HG03175 (cell line): ENCODE data around the gene PMEPA1.

ENCODE experiments used
- ATAC-seq: cut with Tn5 transposase; IDR thresholded peaks from one replicate; pipeline ENCODE4 v1.9.1; 2021; ENCODE audit warnings: mild to moderate bottlenecking, moderate library complexity; ENCODE audit not compliant: unreplicated experiment

PMEPA1 gene

DNA sequence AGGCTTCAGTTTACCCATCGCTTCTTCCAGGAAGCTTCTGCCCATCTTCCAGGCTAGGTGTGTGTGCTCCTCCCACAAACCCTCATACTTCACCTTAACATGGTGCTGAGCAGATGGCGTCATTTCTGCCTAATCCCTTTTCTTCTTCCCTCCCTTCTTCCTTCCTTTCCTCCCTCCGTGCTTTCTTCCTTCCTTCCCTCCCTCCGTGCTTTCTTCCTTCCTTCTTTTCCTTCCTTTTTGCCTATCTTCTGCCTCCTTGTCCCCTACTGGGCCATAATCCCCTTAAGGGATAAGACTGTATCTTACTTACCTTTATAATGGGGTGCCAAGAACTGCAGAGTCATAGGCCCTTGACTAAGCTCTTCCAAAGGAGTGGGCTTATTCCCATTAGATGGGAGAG is 27.5 kb upstream of the PMEPA1 start:
- ATAC-seq, result no peak

DNA sequence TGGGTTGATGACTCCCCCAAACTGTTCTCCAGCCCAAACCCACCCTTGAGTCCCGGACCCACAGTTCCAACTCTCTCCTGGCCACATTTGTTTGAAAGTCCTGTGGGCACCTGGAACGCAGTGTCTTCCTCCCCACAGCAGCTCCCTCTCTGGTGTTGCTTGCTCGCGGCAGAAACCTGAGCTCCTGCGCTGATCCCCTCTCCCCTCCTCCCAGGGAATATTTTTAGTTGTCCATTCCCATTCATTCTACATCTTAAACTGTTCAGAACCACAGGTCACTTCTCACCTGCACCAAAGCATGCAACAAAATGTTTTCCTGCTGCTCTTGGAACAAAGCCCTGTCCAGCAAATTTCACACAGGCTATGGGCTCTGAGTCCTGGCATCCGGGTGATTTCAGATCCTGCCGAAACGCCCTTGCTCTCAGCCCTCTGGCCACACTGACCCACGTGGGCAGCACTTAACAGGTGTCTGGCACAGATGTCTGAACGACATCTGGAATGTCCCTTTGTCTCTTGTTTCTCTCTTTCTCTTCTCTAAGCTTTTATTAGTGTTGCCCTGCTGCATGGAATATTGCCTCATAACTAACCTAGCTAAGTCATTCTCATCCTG is 27.0 kb upstream of the PMEPA1 start:
- no peak for ATAC-seq

GRCh38 chr20:57735831-57736737 is 26.3 kb upstream of the PMEPA1 start:
- no peak for ATAC-seq

- ATAC-seq, result no peak
These were observed 24.9 kb upstream of the PMEPA1 start for GRCh38 chr20:57734754-57735153.

DNA sequence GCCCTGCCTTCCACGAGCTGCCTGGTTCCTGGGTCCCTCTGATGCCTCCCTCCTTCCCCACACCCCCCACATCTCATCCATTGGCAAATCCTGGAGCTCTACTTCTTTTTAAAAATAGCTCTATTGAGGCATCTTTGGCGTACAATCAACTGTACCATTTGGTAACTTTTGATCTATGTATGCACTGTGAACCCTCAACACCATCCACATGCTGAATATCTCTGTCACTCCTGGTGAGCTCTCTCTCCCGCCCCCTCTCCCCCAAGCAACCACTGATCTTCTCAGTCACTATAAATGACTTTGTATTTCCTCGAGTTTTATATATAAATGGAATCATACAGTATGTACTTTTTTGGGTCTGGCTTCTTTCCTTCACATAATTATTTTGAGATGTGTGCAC is 22.4 kb upstream of the PMEPA1 start:
- ATAC-seq, result no peak

GRCh38 chr20:57728762-57729161 is 18.9 kb upstream of the PMEPA1 start:
- ATAC-seq, result no peak

GRCh38 chr20:57727863-57728262 is 18.0 kb upstream of the PMEPA1 start:
- no peak for ATAC-seq

- no peak for ATAC-seq
These were observed 15.8 kb upstream of the PMEPA1 start for GRCh38 chr20:57725636-57726035.

DNA sequence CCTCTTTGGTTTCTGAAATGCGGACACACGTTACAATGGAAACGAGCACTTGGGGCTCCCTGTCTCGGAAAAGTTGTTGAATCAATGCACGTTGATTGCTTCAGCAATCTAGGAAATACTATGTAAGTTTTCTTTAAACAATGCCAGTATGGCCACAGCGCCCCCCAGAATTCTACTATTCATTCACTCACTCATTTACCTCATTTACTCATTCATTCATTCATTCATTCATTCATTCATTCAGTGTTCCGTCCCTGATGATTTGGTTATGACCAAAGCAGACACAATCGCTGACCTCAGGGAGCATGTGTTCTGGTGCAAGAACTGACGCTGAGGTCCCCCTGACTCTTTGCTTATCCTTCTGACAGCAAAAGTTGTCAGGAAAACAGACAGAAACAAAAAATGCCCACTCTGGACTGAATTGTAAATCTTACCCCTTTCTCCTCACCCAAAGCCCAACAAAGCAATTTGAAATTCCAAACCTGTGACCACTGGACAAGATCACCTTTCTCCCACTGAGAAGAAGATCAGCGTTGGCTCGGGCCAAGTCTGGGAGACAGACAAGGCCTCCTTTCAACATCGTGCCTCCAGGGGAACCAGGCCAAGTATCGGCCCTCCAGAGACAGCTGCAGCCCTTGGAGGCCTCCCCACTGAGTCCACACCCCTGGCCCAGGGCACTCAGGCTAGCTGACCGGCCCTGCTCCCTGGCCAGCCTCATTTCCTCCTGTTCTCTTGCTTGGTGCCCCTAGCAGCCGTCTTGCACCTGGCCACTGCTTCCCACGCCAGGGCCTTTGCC is 15.0 kb upstream of the PMEPA1 start:
- ATAC-seq, result no peak

GRCh38 chr20:57723816-57724215 is 14.0 kb upstream of the PMEPA1 start:
- ATAC-seq, result no peak

DNA sequence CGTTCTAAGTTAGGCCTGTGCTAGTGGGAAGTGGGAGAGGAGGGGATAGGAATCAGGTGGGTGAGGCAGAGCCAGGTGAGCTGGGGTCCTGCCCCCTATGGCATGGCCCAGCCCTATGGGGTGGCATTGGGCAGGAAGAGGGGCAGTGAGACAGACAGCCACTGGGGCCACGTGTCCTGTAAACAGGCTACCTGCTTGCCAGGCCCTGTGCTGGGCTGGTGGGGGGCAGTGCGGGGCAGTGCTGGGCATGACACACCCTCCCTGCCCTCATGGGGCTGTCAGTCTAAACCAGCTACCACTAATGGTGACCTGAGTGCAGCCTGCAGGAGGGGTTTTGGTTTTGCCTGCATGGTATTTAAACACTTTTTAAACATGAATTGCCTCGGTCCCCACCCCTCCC is 10.1 kb upstream of the PMEPA1 start:
- no peak for ATAC-seq

DNA sequence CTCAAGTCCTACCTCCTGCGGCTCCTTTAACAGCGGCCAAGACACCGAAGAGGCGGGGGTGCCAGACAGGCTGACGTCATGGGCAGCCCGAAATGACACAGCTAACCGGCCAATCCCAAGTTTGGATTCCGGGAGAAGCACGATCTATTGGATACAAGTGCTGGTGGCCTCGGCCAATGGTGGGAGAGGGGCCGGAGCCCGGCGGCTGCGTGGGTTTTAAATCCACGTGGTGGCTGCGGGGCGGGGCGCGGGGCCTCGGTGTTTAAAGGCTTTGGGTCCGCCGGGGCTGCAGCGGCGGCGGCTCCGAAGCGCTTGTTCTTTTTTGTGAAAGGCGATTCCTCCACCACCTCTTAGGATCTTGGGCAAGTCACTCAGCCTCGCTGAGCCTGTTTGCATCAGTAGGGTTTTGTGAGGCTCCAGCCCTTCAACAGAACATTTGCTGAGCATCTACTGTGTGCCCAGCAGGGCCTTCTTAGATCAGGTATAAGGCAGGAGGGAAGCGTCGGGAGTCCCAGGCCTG is 8.7 kb upstream of the PMEPA1 start:
- ATAC-seq, result peak; percentile 89

GRCh38 chr20:57717797-57718196 is 8.0 kb upstream of the PMEPA1 start:
- no peak for ATAC-seq

GRCh38 chr20:57716901-57717300 is 7.1 kb upstream of the PMEPA1 start:
- no peak for ATAC-seq

DNA sequence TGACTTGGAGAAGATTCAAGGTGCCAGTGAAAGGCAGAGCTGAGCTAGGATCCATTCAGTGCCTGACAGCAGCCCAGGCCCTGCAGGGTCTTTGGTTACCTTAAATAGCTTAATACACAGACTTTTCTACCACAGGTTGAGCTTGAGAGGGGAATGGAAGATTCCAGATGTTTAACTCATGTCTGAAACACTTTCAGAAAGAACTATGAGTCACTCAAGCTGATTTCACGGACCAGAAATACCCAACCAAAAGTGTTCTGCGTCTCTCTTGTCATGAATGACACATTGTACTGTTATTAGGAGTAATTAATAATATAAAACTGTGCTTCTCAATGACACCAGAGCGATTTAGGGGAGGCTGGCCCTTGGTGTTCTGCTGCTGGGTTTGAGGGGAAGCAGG is 6.4 kb upstream of the PMEPA1 start:
- no peak for ATAC-seq

DNA sequence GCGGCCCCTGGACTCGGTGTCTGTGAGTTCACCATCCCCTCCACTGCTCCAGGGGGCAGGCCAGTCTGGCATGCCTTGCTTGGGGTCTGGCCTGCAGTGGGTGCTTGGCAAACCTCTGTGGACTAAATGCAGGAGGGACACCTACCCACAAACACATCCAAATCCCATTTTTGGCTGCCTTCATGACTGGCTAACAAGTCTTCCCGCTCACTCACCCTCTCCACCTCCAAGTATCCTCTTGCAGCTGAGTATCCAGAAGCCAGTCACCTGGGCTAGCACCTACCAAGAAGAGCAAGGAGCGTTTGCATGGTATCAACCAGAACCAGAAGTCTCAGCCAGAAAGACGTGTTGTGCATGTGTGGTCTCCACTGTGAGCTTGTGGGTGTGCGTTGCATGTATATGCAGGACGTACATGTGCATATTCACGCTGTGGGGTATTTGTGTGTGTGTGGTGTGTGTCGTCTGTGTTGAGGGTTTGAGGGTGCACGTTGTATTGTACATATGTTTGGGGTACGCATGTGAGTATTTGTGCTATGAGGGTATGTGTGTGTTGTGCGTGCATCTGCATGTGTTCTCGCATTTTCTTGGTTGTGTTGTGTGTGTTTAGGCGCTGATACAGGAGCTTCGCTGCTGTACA is 5.6 kb upstream of the PMEPA1 start:
- no peak for ATAC-seq

- no peak for ATAC-seq
These were observed 4.8 kb upstream of the PMEPA1 start for GRCh38 chr20:57714409-57715267.

DNA sequence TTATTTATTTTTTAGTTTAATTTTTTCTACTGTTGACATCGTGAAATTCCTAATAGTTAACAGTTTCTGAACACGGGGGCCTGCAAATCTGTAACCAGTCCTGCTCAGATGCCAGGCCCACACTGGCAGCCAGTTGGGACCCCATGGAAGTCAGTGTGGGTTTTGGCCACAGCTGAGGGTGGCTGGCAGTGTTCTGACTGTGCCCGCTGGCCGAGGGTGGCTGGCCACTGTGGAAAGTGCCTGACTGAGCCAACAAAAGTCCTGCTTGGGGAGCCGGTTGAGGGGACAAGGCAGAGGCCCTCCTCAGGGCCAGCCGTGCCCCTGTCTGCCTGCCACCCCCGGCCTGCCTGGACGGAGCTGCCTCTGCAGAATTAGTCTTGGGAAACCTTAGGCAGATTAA is 4.1 kb upstream of the PMEPA1 start:
- ATAC-seq, result no peak

GRCh38 chr20:57713505-57713903 is 3.7 kb upstream of the PMEPA1 start:
- ATAC-seq, result no peak
